ENCODE measurements around the gene CSAD. TPM values are rescaled to one million over a fixed set of nuclear protein-coding genes. Genes with fewer than 3 reads are reported as not detected.
"Not testable (repeated sequence)": the region's sequence is repeated elsewhere in the genome, so short reads cannot be mapped to it uniquely, and the experiment has no call there.

The CSAD gene
- total RNA-seq, 2 donors from 2014 or later = 16.4 to 22.3 TPM

GRCh38 chr12:53166837-53167236 lies 13.9 kb downstream of the CSAD start:
- intact Hi-C loops (cut with DNase I) = loop anchor here in 1 of 2 donors (5.0 kb wide), 1 partner anchor 1305 kb away; the partner anchor contains the start of gene GTSF1
- no peak for DNase-seq (ENCODE audit: low spot score)

- intact Hi-C loops (cut with DNase I) = loop anchor here in 1 of 2 donors (5.0 kb wide), 1 partner anchor 34 kb away; no protein-coding TSS in a partner anchor
- DNase-seq (ENCODE audit: low spot score) = not testable (repeated sequence)
Measured at GRCh38 chr12:53163008-53163407, 17.7 kb downstream of the CSAD start.

GRCh38 chr12:53161119-53161911 lies 19.4 kb downstream of the CSAD start:
- no peak for DNase-seq (ENCODE audit: low spot score)
- intact Hi-C loops (cut with DNase I) = loop anchor here in 1 of 2 donors (2.0 to 5.0 kb wide), 2 partner anchors 17 to 36 kb away; no protein-coding TSS in a partner anchor

GRCh38 chr12:53160673-53161072 lies 20.1 kb downstream of the CSAD start:
- intact Hi-C loops (cut with DNase I) = loop anchor here in 1 of 2 donors (2.0 to 5.0 kb wide), 2 partner anchors 18 to 37 kb away; no protein-coding TSS in a partner anchor
- DNase-seq (ENCODE audit: low spot score) = no peak

GRCh38 chr12:53160000-53160399 lies 20.7 kb downstream of the CSAD start:
- intact Hi-C loops (cut with DNase I) = loop anchor here in 1 of 2 donors (2.0 to 5.0 kb wide), 2 partner anchors 19 to 37 kb away; no protein-coding TSS in a partner anchor

GRCh38 chr12:53159195-53159839 lies 21.4 kb downstream of the CSAD start:
- intact Hi-C loops (cut with DNase I) = no loop called here
- peak; percentile 95 for DNase-seq (ENCODE audit: low spot score)

More at GRCh38 chr12:53160000-53160399, 20.7 kb downstream of the CSAD start:
- DNase-seq (ENCODE audit: low spot score) = no peak

GRCh38 chr12:53152390-53152789 lies 28.3 kb downstream of the CSAD start:
- intact Hi-C loops (cut with DNase I) = no loop called here
- DNase-seq (ENCODE audit: low spot score) = no peak

- intact Hi-C loops (cut with DNase I) = no loop called here
- DNase-seq (ENCODE audit: low spot score) = no peak
Measured at GRCh38 chr12:53151039-53151438, 29.7 kb downstream of the CSAD start.

GRCh38 chr12:53147653-53148052 lies 33.1 kb downstream of the CSAD start:
- DNase-seq (ENCODE audit: low spot score) = no peak
- intact Hi-C loops (cut with DNase I) = no loop called here

- DNase-seq (ENCODE audit: low spot score) = no peak
- intact Hi-C loops (cut with DNase I) = no loop called here
Measured at GRCh38 chr12:53147181-53147580, 33.5 kb downstream of the CSAD start.

GRCh38 chr12:53145383-53146260 lies 35.1 kb downstream of the CSAD start:
- no peak for DNase-seq (ENCODE audit: low spot score)
- intact Hi-C loops (cut with DNase I) = no loop called here

- DNase-seq (ENCODE audit: low spot score) = no peak
- intact Hi-C loops (cut with DNase I) = no loop called here
Measured at GRCh38 chr12:53143355-53143754, 37.4 kb downstream of the CSAD start.

- DNase-seq (ENCODE audit: low spot score) = no peak
- intact Hi-C loops (cut with DNase I) = no loop called here
Measured at GRCh38 chr12:53133722-53134121, 47.0 kb downstream of the CSAD start.

- no peak for DNase-seq (ENCODE audit: low spot score)
- intact Hi-C loops (cut with DNase I) = no loop called here
Measured at GRCh38 chr12:53131844-53132243, 48.9 kb downstream of the CSAD start.

GRCh38 chr12:53128780-53129569 lies 51.8 kb downstream of the CSAD start:
- intact Hi-C loops (cut with DNase I) = no loop called here
- DNase-seq (ENCODE audit: low spot score) = no peak

- intact Hi-C loops (cut with DNase I) = no loop called here
- no peak for DNase-seq (ENCODE audit: low spot score)
Measured at GRCh38 chr12:53127169-53127568, 53.6 kb downstream of the CSAD start.

- intact Hi-C loops (cut with DNase I) = no loop called here
- DNase-seq (ENCODE audit: low spot score) = no peak
Measured at GRCh38 chr12:53124352-53124723, 56.4 kb downstream of the CSAD start.

GRCh38 chr12:53123578-53124351 lies 57.0 kb downstream of the CSAD start:
- intact Hi-C loops (cut with DNase I) = no loop called here
- no peak for DNase-seq (ENCODE audit: low spot score)

Measured in posterior vena cava (tissue), 2 donors.